Fibroblast of mammary gland (primary cell): ENCODE data around the gene EVC.

ENCODE experiments used
- DNase-seq: peaks from one replicate; pipeline ENCODE4 v3.0.0-alpha.2; 2010; ENCODE audit warnings: low read depth
- H3K4me3 ChIP-seq: 2 replicates; pipeline ENCODE4 v1.5.1; 2011; ENCODE audit warnings: low read depth, mild to moderate bottlenecking, low read length, moderate library complexity; ENCODE audit not compliant: control insufficient read depth
- CTCF ChIP-seq: conservative IDR thresholded peaks from 2 replicates; pipeline ENCODE4 v1.5.1; 2011; ENCODE audit warnings: low read depth, low read length, inconsistent platforms; ENCODE audit not compliant: control insufficient read depth, insufficient read depth

EVC gene

GRCh38 chr4:5712517-5712916 is 1.5 kb downstream of the EVC start:
- peak overlapping the region; percentile 81 for H3K4me3 ChIP-seq
- no peak for TF ChIP-seq CTCF
- DNase-seq, result peak; percentile 92

GRCh38 chr4:5712931-5713330 is 1.9 kb downstream of the EVC start:
- no peak for DNase-seq
- H3K4me3 ChIP-seq, result peak overlapping the region; percentile 81
- no peak for TF ChIP-seq CTCF

GRCh38 chr4:5713861-5714260 is 2.9 kb downstream of the EVC start:
- no peak overlapping the region for H3K4me3 ChIP-seq
- no peak for DNase-seq
- TF ChIP-seq CTCF, result no peak

GRCh38 chr4:5715357-5715756 is 4.4 kb downstream of the EVC start:
- no peak for DNase-seq
- H3K4me3 ChIP-seq, result no peak overlapping the region
- no peak for TF ChIP-seq CTCF

DNA sequence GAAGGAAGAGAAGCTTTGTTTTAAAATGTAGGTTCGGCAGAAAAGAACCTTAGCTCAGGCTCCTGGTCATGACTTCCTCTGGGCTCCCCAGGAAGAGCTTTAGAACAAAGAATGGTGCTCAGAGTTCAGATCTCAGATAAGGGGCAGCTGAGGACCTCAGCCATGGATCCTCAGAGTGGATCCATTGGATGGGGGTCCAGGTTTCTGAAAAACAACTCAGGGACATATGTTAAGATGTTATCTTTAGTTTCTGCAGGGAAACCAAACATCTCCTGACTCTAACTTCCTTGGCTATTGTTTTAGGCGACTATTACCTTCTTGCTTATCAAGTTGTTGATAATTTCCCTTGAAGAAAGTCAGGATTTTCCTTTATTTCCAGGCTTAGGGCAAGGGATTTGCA is 5.4 kb downstream of the EVC start:
- no peak for DNase-seq
- TF ChIP-seq CTCF, result no peak

DNA sequence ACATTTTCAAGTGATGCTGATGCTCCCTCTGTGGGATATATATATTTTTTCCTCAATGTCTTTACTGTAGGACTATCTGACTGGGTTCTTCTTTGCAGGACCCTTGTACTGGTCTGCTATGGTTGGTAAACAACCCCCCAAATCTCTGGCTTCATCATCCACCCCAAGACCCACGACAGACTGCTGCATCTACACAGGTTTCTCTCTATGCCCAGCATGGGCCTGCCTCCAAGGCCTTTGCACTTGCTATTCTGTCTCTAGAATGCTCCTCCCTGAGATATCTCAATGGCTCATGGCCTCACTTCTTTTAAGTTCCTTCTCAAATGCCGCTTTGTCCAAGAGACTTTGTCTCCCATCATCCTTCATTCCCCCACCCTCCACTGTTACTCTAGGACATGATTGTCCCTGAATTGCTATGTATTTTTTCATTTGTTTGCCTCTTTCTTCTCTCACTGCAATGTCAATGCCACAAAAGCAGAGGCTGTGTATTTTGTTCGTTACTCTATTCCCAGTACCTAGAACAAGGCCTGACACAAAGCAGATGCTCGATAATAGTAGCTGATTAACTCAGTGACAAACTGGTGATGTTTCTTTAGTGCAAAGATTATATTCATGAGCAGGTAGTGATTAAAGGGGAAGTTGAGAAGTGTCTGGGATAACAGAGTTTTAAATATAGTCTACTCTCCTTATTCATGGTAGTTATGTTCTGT is 6.6 kb downstream of the EVC start:
- TF ChIP-seq CTCF, result no peak
- no peak overlapping the region for H3K4me3 ChIP-seq
- no peak for DNase-seq

More for the DNA sequence above, 5.4 kb downstream of the EVC start:
- no peak overlapping the region for H3K4me3 ChIP-seq

DNA sequence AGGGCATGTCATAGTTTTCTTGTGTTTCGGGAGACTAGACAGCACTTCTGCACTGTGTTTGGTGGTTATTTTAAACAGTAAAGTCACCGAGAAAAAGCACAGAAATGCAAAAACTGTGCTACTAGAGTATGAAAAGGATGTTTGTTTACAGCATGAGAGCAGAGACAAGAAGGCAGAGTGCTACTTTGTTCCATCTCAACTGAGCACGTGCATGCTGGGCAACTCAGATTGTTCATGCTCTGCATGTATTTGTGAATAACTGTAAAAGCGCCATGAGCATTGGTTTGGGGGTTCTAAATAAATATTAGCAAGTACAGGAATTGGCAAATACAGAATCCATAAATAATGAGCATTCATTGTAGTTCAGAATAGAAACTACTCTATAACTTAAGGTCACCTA is 7.4 kb downstream of the EVC start:
- no peak for DNase-seq
- no peak for TF ChIP-seq CTCF

More for the DNA sequence above, 7.4 kb downstream of the EVC start:
- no peak overlapping the region for H3K4me3 ChIP-seq
